H9 (cell line): ENCODE results near the gene HEATR5A. TPM values are rescaled to one million over a fixed set of nuclear protein-coding genes. Genes with fewer than 3 reads are reported as not detected.

Source experiments
- DNase-seq: peaks from one replicate; pipeline ENCODE4 v3.0.0-alpha.2; 2017
- H2AFZ ChIP-seq: one replicate; pipeline ENCODE4 v1.6.1; 2013; ENCODE audit warnings: mild to moderate bottlenecking, low read length, control low read depth, moderate library complexity
- H2AK5ac ChIP-seq: 2 replicates; pipeline ENCODE4 v1.6.1; 2013; ENCODE audit warnings: low read length, control low read depth, mixed read lengths; ENCODE audit not compliant: insufficient read length
- H2BK120ac ChIP-seq: one replicate; pipeline ENCODE4 v1.6.1; 2013; ENCODE audit warnings: low read depth, mild to moderate bottlenecking, low read length, control low read depth, inconsistent platforms; ENCODE audit not compliant: poor library complexity, severe bottlenecking
- H2BK12ac ChIP-seq: 2 replicates; pipeline ENCODE4 v1.6.1; 2013; ENCODE audit warnings: low read length, control low read depth, mixed read lengths, low read depth; ENCODE audit not compliant: insufficient read length
- H2BK15ac ChIP-seq: 2 replicates; pipeline ENCODE4 v1.6.1; 2013; ENCODE audit warnings: low read depth, low read length, control low read depth
- H2BK20ac ChIP-seq: one replicate; pipeline ENCODE4 v1.6.1; 2013; ENCODE audit warnings: low read depth, mild to moderate bottlenecking, low read length, control low read depth, inconsistent platforms; ENCODE audit not compliant: poor library complexity, severe bottlenecking
- H2BK5ac ChIP-seq: 2 replicates; pipeline ENCODE4 v1.6.1; 2013; ENCODE audit warnings: low read length, control low read depth, mixed read lengths; ENCODE audit not compliant: insufficient read length
- H3K14ac ChIP-seq: 2 replicates; pipeline ENCODE4 v1.6.1; 2013; ENCODE audit warnings: low read length, control low read depth; ENCODE audit not compliant: insufficient read depth
- H3K18ac ChIP-seq: 2 replicates; pipeline ENCODE4 v1.6.1; 2013; ENCODE audit warnings: low read depth, mild to moderate bottlenecking, mixed read lengths, low read length, control low read depth; ENCODE audit not compliant: insufficient read length
- H3K23ac ChIP-seq: 2 replicates; pipeline ENCODE4 v1.6.1; 2013; ENCODE audit warnings: low read length, control low read depth, mixed read lengths, low read depth; ENCODE audit not compliant: insufficient read length
- H3K23me2 ChIP-seq: 2 replicates; pipeline ENCODE4 v1.6.1; 2013; ENCODE audit warnings: low read depth, mild to moderate bottlenecking, mixed read lengths, low read length, control low read depth; ENCODE audit not compliant: insufficient read length, poor library complexity, severe bottlenecking
- H3K27ac ChIP-seq: 2 replicates; pipeline ENCODE4 v1.5.1; 2013; ENCODE audit warnings: low read length, control low read depth, mixed read lengths, low read depth; ENCODE audit not compliant: insufficient read length
- H3K27me3 ChIP-seq: 2 replicates; pipeline ENCODE4 v1.6.1; 2013; ENCODE audit warnings: low read length, control low read depth, inconsistent platforms; ENCODE audit not compliant: insufficient read depth
- H3K4ac ChIP-seq: 2 replicates; pipeline ENCODE4 v1.6.1; 2013; ENCODE audit warnings: low read depth, mild to moderate bottlenecking, control low read depth, inconsistent platforms, low read length, moderate library complexity
- H3K4me1 ChIP-seq: 2 replicates; pipeline ENCODE4 v1.6.1; 2013; ENCODE audit warnings: low read length, control low read depth, inconsistent platforms; ENCODE audit not compliant: insufficient read depth
- H3K4me2 ChIP-seq: 2 replicates; pipeline ENCODE4 v1.6.1; 2013; ENCODE audit warnings: low read length, control low read depth, mixed read lengths; ENCODE audit not compliant: insufficient read length, insufficient read depth
- H3K56ac ChIP-seq: 2 replicates; pipeline ENCODE4 v1.6.1; 2013; ENCODE audit warnings: low read depth, mild to moderate bottlenecking, mixed read lengths, low read length, control low read depth; ENCODE audit not compliant: insufficient read length
- H3K79me1 ChIP-seq: 2 replicates; pipeline ENCODE4 v1.6.1; 2013; ENCODE audit warnings: low read depth, mild to moderate bottlenecking, moderate library complexity, low read length, control low read depth, inconsistent platforms; ENCODE audit not compliant: insufficient read depth, poor library complexity, severe bottlenecking
- H3K79me2 ChIP-seq: 2 replicates; pipeline ENCODE4 v1.6.1; 2013; ENCODE audit warnings: low read length, control low read depth, inconsistent platforms; ENCODE audit not compliant: insufficient read depth
- H3K9ac ChIP-seq: 2 replicates; pipeline ENCODE4 v1.6.1; 2013; ENCODE audit warnings: low read length, control low read depth, mixed read lengths; ENCODE audit not compliant: insufficient read length; ENCODE audit errors: extremely low read depth
- H3K9me3 ChIP-seq: one replicate; pipeline ENCODE4 v1.6.1; 2013; ENCODE audit warnings: low read depth, low read length, inconsistent platforms; ENCODE audit not compliant: control insufficient read depth
- H3T11ph ChIP-seq: one replicate; pipeline ENCODE4 v1.6.1; 2013; ENCODE audit warnings: mild to moderate bottlenecking, low read length, control low read depth, inconsistent platforms
- H4K20me1 ChIP-seq: one replicate; pipeline ENCODE4 v1.6.1; 2013; ENCODE audit not compliant: control insufficient read depth, insufficient read length, insufficient read depth
- H4K5ac ChIP-seq: 2 replicates; pipeline ENCODE4 v1.6.1; 2013; ENCODE audit warnings: low read depth, mild to moderate bottlenecking, mixed read lengths, low read length, control low read depth; ENCODE audit not compliant: insufficient read length
- H4K8ac ChIP-seq: replicated peaks from 2 replicates; pipeline ENCODE4 v1.6.1; 2013; ENCODE audit warnings: low read length, control low read depth, mixed read lengths, low read depth; ENCODE audit not compliant: insufficient read length
- H4K91ac ChIP-seq: 2 replicates; pipeline ENCODE4 v1.6.1; 2013; ENCODE audit warnings: low read depth, mild to moderate bottlenecking, moderate library complexity, mixed read lengths, low read length, control low read depth; ENCODE audit not compliant: insufficient read length
- H3K27ac Mint-ChIP-seq, 3 experiments: 2 replicates in 2 of 3; 3 replicates in 1 of 3; pipeline ENCODE4 v1.8.0; 2020 to 2021; ENCODE audit warnings: mixed read lengths in 3 of 3, mild to moderate bottlenecking in 1 of 3, moderate library complexity in 1 of 3
- H3K27me3 Mint-ChIP-seq: 2 replicates; pipeline ENCODE4 v1.8.0; 2021; ENCODE audit warnings: low read depth, mild to moderate bottlenecking, moderate library complexity, mixed read lengths
- H3K36me3 Mint-ChIP-seq, 3 experiments: 2 replicates in 2 of 3; 3 replicates in 1 of 3; pipeline ENCODE4 v1.8.0; 2020 to 2021; ENCODE audit warnings: low read depth in 3 of 3, mixed read lengths in 3 of 3; ENCODE audit not compliant: insufficient read depth in 1 of 3
- H3K4me1 Mint-ChIP-seq, 2 experiments: 2 replicates each; pipeline ENCODE4 v1.8.0; 2020; ENCODE audit warnings: mixed read lengths in 2 of 2
- H3K4me3 Mint-ChIP-seq, 2 experiments: 2 replicates in 1 of 2; 3 replicates in 1 of 2; pipeline ENCODE4 v1.8.0; 2020 to 2021; ENCODE audit warnings: mild to moderate bottlenecking in 2 of 2, mixed read lengths in 2 of 2, moderate library complexity in 1 of 2
- H3K9me3 Mint-ChIP-seq, 2 experiments: 2 replicates in 1 of 2; 3 replicates in 1 of 2; pipeline ENCODE4 v1.8.0; 2020; ENCODE audit warnings: mild to moderate bottlenecking in 2 of 2, mixed read lengths in 2 of 2, moderate library complexity in 1 of 2
- CTCF ChIP-seq: fragments of 200-600 bp; sonication (generic); conservative IDR thresholded peaks from 3 replicates; pipeline ENCODE4 v1.8.0; 2021; ENCODE audit warnings: antibody characterized with exemption, mild to moderate bottlenecking
- WGBS: extraction: QIAGEN DNeasy Blood & Tissue Kit; methylation state at CpG from one replicate; pipeline ENCODE4 v1.1.7; 2013; ENCODE audit warnings: missing lambda C conversion rate, low lambda C conversion rate, mixed read lengths; ENCODE audit not compliant: insufficient read length; ENCODE audit errors: extremely low coverage; 5-methylcytosine and 5-hydroxymethylcytosine counted together
- total RNA-seq: library from RNA; stranded (reverse); gene quantifications from 2 replicates; pipeline ENCODE4 v1.2.1, GENCODE V29; 2021

HEATR5A gene
- total RNA-seq, 1 experiment from 2014 or later, result 21.2 TPM

GRCh38 chr14:31340297-31341063 is 79.9 kb downstream of the HEATR5A start:
- Histone ChIP-seq H4K91ac (no peak overlapping the region), H3K79me2 (no peaks in the 10 kb centered on the region), H3K14ac (no peak overlapping the region), H3K23ac (no peak overlapping the region), H3K18ac (no peak overlapping the region), H2BK5ac (no peak overlapping the region), H4K5ac (no peak overlapping the region), H2BK20ac (no peak overlapping the region), H3K4ac (no peak overlapping the region), H2AFZ (no peak overlapping the region), H3T11ph (no peak overlapping the region), H3K4me1 (no peaks in the 10 kb centered on the region), H3K79me1 (no peaks in the 10 kb centered on the region), H2BK120ac (no peak overlapping the region), H3K27me3 (no peaks in the 10 kb centered on the region), H4K20me1 (no peaks in the 10 kb centered on the region), H2BK12ac (no peak overlapping the region), H3K9ac (no peak overlapping the region), H3K27ac (no peak overlapping the region), H2BK15ac (no peak overlapping the region), H3K23me2 (no peaks in the 10 kb centered on the region), H3K4me2 (no peak overlapping the region), H4K8ac (no peak overlapping the region), H2AK5ac (no peak overlapping the region), H3K56ac (no peak overlapping the region), H3K9me3 (no peaks in the 10 kb centered on the region)
- WGBS, result no CpG with 5 or more reads among the region's 5 CpGs
- Mint-ChIP-seq H3K36me3 (peaks cover 0 to 13% (median 5%) of the 10 kb centered on the region in 3 experiments; a peak in 3 of 7 replicates), H3K4me1 (no peaks in the 10 kb centered on the region), H3K27me3 (no peaks in the 10 kb centered on the region), H3K9me3 (no peaks in the 10 kb centered on the region), H3K4me3 (no peak overlapping the region), H3K27ac (peak overlapping the region in 1 of 3 experiments; percentile 30; a peak in 1 of 7 replicates)
- no peak for TF ChIP-seq CTCF
- no peak for DNase-seq
